ENCODE data around the gene PDZRN4.

PDZRN4 gene

DNA sequence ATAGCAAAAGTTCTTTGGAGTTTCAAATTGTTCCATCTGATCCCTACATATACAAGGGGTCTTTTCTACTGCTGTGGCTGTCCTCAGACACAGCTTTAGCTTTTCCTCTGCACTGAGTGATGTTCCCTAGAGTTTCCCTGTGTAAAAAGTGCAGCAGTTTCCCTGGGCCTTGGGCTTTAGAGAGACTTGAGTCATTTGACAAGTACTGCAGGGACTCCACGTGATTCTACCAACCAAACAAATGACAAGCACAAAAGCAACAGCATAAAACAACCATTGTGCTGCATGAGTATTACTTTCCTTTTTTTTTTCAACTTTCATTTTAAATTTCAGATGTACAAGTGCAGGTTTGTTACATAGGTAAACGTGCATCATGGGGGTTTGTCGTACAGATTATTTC is 272.8 kb downstream of the PDZRN4 start:
- no peaks in the 10 kb centered on the region for H3K79me2 ChIP-seq (ENCODE audit: insufficient read depth, low read length)
- H4K20me1 ChIP-seq (ENCODE audit: low read depth, low read length): no peaks in the 10 kb centered on the region
- TF ChIP-seq EZH2phosphoT487 (conservative IDR thresholded peaks at IDR 0.05; ENCODE audit: low read length): no peak
- TF ChIP-seq, protein P1, sequence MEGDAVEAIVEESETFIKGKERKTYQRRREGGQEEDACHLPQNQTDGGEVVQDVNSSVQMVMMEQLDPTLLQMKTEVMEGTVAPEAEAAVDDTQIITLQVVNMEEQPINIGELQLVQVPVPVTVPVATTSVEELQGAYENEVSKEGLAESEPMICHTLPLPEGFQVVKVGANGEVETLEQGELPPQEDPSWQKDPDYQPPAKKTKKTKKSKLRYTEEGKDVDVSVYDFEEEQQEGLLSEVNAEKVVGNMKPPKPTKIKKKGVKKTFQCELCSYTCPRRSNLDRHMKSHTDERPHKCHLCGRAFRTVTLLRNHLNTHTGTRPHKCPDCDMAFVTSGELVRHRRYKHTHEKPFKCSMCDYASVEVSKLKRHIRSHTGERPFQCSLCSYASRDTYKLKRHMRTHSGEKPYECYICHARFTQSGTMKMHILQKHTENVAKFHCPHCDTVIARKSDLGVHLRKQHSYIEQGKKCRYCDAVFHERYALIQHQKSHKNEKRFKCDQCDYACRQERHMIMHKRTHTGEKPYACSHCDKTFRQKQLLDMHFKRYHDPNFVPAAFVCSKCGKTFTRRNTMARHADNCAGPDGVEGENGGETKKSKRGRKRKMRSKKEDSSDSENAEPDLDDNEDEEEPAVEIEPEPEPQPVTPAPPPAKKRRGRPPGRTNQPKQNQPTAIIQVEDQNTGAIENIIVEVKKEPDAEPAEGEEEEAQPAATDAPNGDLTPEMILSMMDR (IDR thresholded peaks at IDR 0.05; ENCODE audit: insufficient read depth, low read length, poor library complexity, severe bottlenecking): no peak
- H3K9me3 ChIP-seq (ENCODE audit: insufficient read depth, low read length): 0 out of 2 replicates have a peak, but pooled peaks cover 3% of the 10 kb centered on the region
- H3K4me2 ChIP-seq (ENCODE audit: low read depth, low read length, poor library complexity, severe bottlenecking): no peak overlapping the region
- no peak overlapping the region for H2AFZ ChIP-seq (ENCODE audit: low read depth, low read length, severe bottlenecking)
- no peaks in the 10 kb centered on the region for H3F3A ChIP-seq (ENCODE audit: insufficient read depth)
- H3K36me3 ChIP-seq (ENCODE audit: low read length): no peaks in the 10 kb centered on the region
- H3K4me3 ChIP-seq (ENCODE audit: insufficient read depth, low read length, poor library complexity, severe bottlenecking): no peak overlapping the region
- no peaks in the 10 kb centered on the region for H3K9me2 ChIP-seq (replicated peaks; ENCODE audit: insufficient read depth, low read length)
- H3K27ac ChIP-seq (ENCODE audit: low read depth, low read length): no peak overlapping the region
- no peaks in the 10 kb centered on the region for H3K27me3 ChIP-seq (ENCODE audit: low read length)
- H3K9ac ChIP-seq (ENCODE audit: low read length): no peak overlapping the region

DNA sequence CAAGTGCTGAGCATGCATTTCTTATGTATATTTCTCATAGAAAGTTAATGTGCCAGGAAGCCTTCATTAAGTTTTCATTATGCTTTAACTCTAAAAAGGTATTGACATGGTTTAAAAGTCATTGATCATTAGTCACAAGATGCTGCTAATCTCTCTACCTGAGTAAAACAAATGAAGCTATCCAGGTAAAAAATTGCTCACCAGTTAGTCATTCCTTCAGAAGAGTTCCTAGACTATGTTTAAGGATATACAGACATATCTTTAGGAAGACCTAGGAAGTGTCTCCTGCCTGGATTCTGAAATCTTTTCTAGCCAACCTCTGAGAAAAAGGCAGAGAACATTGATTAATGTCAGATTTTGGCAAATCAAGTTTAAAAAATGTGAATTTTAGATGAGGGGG is 274.2 kb downstream of the PDZRN4 start:
- no peaks in the 10 kb centered on the region for H4K20me1 ChIP-seq (ENCODE audit: low read depth, low read length)
- H3K36me3 ChIP-seq (ENCODE audit: low read length): no peaks in the 10 kb centered on the region
- H2AFZ ChIP-seq (ENCODE audit: low read depth, low read length, severe bottlenecking): no peak overlapping the region
- no peak overlapping the region for H3K4me2 ChIP-seq (ENCODE audit: low read depth, low read length, poor library complexity, severe bottlenecking)
- H3F3A ChIP-seq (ENCODE audit: insufficient read depth): no peaks in the 10 kb centered on the region
- H3K9ac ChIP-seq (ENCODE audit: low read length): no peak overlapping the region
- no peaks in the 10 kb centered on the region for H3K79me2 ChIP-seq (ENCODE audit: insufficient read depth, low read length)
- H3K9me3 ChIP-seq (ENCODE audit: insufficient read depth, low read length): no peaks in the 10 kb centered on the region
- H3K27me3 ChIP-seq (ENCODE audit: low read length): no peaks in the 10 kb centered on the region
- H3K4me3 ChIP-seq (ENCODE audit: insufficient read depth, low read length, poor library complexity, severe bottlenecking): no peak overlapping the region
- no peak overlapping the region for H3K27ac ChIP-seq (ENCODE audit: low read depth, low read length)
- no peaks in the 10 kb centered on the region for H3K9me2 ChIP-seq (replicated peaks; ENCODE audit: insufficient read depth, low read length)
- TF ChIP-seq, protein P1 (IDR thresholded peaks at IDR 0.05; ENCODE audit: insufficient read depth, low read length, poor library complexity, severe bottlenecking): no peak
- TF ChIP-seq EZH2phosphoT487 (conservative IDR thresholded peaks at IDR 0.05; ENCODE audit: low read length): no peak

DNA sequence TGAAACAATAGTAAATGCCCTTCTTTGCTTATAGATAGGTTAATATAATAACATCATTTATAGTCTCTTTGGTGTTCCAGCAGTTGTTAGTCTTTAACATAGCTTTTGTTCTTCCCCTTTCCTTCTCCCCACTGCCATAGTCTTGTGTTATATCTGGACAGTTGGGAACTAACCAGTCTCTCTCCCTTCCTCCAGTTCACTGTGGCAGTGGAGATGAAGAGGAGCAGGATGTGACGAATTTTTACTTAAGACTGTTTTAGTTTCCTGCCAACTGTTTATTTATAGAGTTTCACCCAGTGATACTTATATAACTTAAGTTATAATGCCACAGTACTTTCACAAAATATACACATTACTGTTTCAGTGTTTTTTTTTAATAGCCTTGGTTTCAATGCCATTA is 277.4 kb downstream of the PDZRN4 start:
- Histone ChIP-seq H2AFZ (ENCODE audit: low read depth, low read length, severe bottlenecking) (no peak overlapping the region), H3K9me3 (ENCODE audit: insufficient read depth, low read length) (no peaks in the 10 kb centered on the region), H3K9me2 (replicated peaks; ENCODE audit: insufficient read depth, low read length) (no peaks in the 10 kb centered on the region), H4K20me1 (ENCODE audit: low read depth, low read length) (no peaks in the 10 kb centered on the region), H3K79me2 (ENCODE audit: insufficient read depth, low read length) (no peaks in the 10 kb centered on the region), H3K9ac (ENCODE audit: low read length) (no peak overlapping the region), H3K4me3 (ENCODE audit: insufficient read depth, low read length, poor library complexity, severe bottlenecking) (no peak overlapping the region), H3K27me3 (ENCODE audit: low read length) (no peaks in the 10 kb centered on the region), H3K27ac (ENCODE audit: low read depth, low read length) (no peak overlapping the region), H3F3A (ENCODE audit: insufficient read depth) (no peaks in the 10 kb centered on the region), H3K36me3 (ENCODE audit: low read length) (no peaks in the 10 kb centered on the region), H3K4me2 (ENCODE audit: low read depth, low read length, poor library complexity, severe bottlenecking) (no peak overlapping the region)
- no peak for TF ChIP-seq EZH2phosphoT487 (conservative IDR thresholded peaks at IDR 0.05; ENCODE audit: low read length)
- TF ChIP-seq, protein P1 (IDR thresholded peaks at IDR 0.05; ENCODE audit: insufficient read depth, low read length, poor library complexity, severe bottlenecking): no peak
